Embryonic facial prominence (tissue), 1 donor: ENCODE measurements around the gene DGKQ.
"Not testable (repeated sequence)": the region's sequence is repeated elsewhere in the genome, so short reads cannot be mapped to it uniquely, and the experiment has no call there.

Source experiments
- DNase-seq: peaks from one replicate; pipeline ENCODE4 v3.0.0-alpha.2; 2016; ENCODE audit errors: extremely low spot score

DGKQ gene

GRCh38 chr4:982291-982690 is 8.9 kb upstream of the DGKQ start:
- no peak for DNase-seq

GRCh38 chr4:978957-979701 is 5.8 kb upstream of the DGKQ start:
- no peak for DNase-seq

DNA sequence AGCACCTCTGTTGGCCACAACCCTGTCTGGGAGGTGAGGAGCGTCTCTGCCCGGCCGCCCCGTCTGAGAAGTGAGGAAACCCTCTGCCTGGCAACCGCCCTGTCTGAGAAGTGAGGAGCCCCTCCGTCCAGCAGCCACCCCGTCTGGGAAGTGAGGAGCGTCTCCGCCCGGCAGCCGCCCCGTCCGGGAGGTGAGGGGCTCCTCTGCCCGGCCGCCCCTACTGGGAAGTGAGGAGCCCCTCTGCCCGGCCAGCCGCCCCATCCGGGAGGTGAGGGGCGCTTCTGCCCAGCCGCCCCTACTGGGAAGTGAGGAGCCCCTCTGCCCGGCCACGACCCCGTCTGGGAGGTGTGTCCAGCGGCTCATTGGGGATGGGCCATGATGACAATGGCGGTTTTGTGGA is 2.6 kb upstream of the DGKQ start:
- not testable (repeated sequence) for DNase-seq

DNA sequence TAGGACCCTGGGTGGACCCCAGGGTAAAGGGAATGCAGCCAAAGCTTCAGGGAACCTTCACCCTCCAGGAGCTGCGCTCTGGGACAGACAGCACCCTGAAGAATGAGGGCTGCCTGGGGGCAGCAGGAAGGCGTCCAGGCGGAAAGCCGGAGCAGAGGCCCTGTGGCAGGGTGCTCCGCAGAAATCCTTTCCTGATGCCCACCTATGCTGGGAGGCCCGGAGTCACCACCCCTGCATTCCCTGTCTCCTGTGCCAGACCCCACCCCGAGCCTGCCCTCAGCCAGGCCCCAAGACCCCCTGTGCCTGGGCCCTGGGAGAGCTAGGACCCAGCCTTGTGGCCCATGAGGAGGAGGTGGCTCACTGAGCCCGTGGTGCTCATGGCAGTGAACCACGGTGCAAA is 1.3 kb upstream of the DGKQ start:
- DNase-seq, result no peak

- no peak for DNase-seq
These were observed 531 bp downstream of the DGKQ start for GRCh38 chr4:972651-973424.

- DNase-seq, result no peak
These were observed 1.5 kb downstream of the DGKQ start for GRCh38 chr4:971666-972500.

GRCh38 chr4:970854-971520 is 2.4 kb downstream of the DGKQ start:
- DNase-seq, result no peak

- DNase-seq, result no peak
These were observed 3.2 kb downstream of the DGKQ start for GRCh38 chr4:970046-970745.

- no peak for DNase-seq
These were observed 4.6 kb downstream of the DGKQ start for GRCh38 chr4:968621-969394.

DNA sequence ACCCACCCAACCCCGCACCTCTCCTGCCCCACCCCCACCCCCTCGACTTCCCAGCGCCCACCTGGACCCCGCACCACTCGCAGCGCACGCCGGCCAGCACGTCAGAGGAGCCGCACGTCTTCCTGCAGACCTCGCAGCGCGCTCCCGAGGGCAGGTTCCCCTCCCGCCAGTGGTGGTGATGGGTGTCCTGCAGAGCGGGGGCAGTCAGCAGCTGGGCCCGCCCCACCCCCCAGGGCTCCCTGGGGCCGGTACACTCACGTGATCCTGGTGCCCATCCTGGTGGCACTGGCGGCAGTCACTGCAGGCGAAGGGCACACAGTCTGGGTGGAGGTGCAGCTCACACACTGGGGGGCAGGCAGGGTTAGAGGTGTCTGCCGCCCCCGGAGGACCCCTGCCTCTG is 5.1 kb downstream of the DGKQ start:
- DNase-seq, result no peak

GRCh38 chr4:967113-968104 is 6.0 kb downstream of the DGKQ start:
- no peak for DNase-seq

DNA sequence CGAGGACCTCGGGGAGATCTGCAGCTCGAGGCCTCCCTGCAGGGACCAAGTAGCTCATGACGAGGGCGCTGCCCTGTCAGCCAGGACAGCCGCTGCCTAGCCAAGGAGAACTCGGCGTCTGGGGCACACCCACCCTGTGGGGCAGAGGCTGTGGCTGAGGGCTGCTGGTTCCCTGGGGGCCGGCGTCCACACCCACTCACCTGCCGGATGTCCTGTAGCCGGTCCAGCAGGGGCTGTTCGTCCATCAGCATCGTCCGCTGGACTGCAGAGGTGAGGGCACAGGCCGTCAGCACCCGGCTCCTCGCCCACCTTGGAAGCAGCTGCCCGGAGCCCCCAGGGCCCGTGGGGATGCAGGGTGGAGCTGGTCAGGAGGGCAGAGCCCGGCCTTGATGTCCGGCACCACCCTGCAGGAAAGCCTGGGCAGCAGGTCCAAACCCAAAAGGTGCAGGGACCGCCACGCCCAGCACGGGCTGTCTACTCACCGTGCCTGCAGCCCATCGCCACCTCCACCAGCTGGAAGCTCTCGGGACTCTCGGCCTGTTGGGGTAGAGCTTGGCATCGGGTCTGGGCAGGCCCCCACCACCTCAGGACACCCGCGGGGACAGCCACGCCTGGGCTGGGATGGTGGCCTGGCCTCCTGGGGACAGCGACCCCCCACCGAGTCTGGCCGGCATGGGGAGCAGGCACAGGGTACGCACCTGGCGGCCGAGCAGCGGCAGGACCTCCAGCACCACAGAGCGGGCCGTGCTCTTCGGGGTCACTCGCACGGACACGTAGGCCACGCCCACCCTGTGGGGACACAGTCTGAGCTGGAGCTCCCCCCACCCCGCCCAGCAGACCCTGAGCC is 6.9 kb downstream of the DGKQ start:
- no peak for DNase-seq

GRCh38 chr4:965766-966134 is 7.6 kb downstream of the DGKQ start:
- no peak for DNase-seq

GRCh38 chr4:965048-965765 is 8.2 kb downstream of the DGKQ start:
- no peak for DNase-seq

GRCh38 chr4:964346-965025 is 8.9 kb downstream of the DGKQ start:
- DNase-seq, result no peak

GRCh38 chr4:963276-964225 is 9.8 kb downstream of the DGKQ start:
- DNase-seq, result no peak
